ENCODE results near the gene TNFRSF18. TPM values are rescaled to one million over a fixed set of nuclear protein-coding genes. Genes with fewer than 3 reads are reported as not detected.

The TNFRSF18 gene
- polyA plus RNA-seq, 1 donor from 2014 or later = not detected

GRCh38 chr1:1182491-1183220 is 23.7 kb downstream of the TNFRSF18 start:
- no peak overlapping the region for H2AFZ ChIP-seq (ENCODE audit: low read depth, low read length)
- no peak overlapping the region for H3K9ac ChIP-seq (ENCODE audit: low read length)
- H3K79me2 ChIP-seq (replicated peaks; ENCODE audit: insufficient read depth, low read length) = no peaks in the 10 kb centered on the region
- no peak overlapping the region for H3K4me2 ChIP-seq (ENCODE audit: low read length)
- TF ChIP-seq POLR2AphosphoS5 (IDR thresholded peaks at IDR 0.05) (no peak), EZH2 (IDR thresholded peaks at IDR 0.05; ENCODE audit: borderline replicate concordance, insufficient read depth, low read length, poor library complexity, severe bottlenecking) (no peak), CTCF (IDR thresholded peaks at IDR 0.05; ENCODE audit: poor library complexity, severe bottlenecking) (no peak), RAD21 (conservative IDR thresholded peaks at IDR 0.05) (no peak), MXI1 (conservative IDR thresholded peaks at IDR 0.05; ENCODE audit: poor library complexity, severe bottlenecking) (no peak), SMC3 (conservative IDR thresholded peaks at IDR 0.05; ENCODE audit: poor library complexity) (no peak), REST (IDR thresholded peaks at IDR 0.05; ENCODE audit: borderline replicate concordance) (no peak), TAF1 (IDR thresholded peaks at IDR 0.05; ENCODE audit: low read depth) (no peak), EP300 (conservative IDR thresholded peaks at IDR 0.05; ENCODE audit: poor library complexity, severe bottlenecking) (no peak)
- H3K27me3 ChIP-seq (ENCODE audit: insufficient read depth, low read depth, low read length) = no peaks in the 10 kb centered on the region
- H3K9me2 ChIP-seq (ENCODE audit: insufficient read depth, low read length) = no peaks in the 10 kb centered on the region
- no peak overlapping the region for H3K27ac ChIP-seq (ENCODE audit: low read length)
- no peak overlapping the region for H3K4me3 ChIP-seq (ENCODE audit: low read length)
- H3F3A ChIP-seq (ENCODE audit: insufficient read depth, low read length, poor library complexity, severe bottlenecking) = no peaks in the 10 kb centered on the region
- H4K20me1 ChIP-seq (ENCODE audit: insufficient read depth) = no peaks in the 10 kb centered on the region
- H3K9me3 ChIP-seq (ENCODE audit: low read length) = no peaks in the 10 kb centered on the region
- no peaks in the 10 kb centered on the region for H3K36me3 ChIP-seq (ENCODE audit: insufficient read depth, low read length)

- no peak overlapping the region for H2AFZ ChIP-seq (ENCODE audit: low read depth, low read length)
- H3K9ac ChIP-seq (ENCODE audit: low read length) = no peak overlapping the region
- H3K27me3 ChIP-seq (ENCODE audit: insufficient read depth, low read depth, low read length) = no peaks in the 10 kb centered on the region
- no peaks in the 10 kb centered on the region for H3K9me3 ChIP-seq (ENCODE audit: low read length)
- no peak overlapping the region for H3K4me2 ChIP-seq (ENCODE audit: low read length)
- H4K20me1 ChIP-seq (ENCODE audit: insufficient read depth) = no peaks in the 10 kb centered on the region
- H3K79me2 ChIP-seq (replicated peaks; ENCODE audit: insufficient read depth, low read length) = no peaks in the 10 kb centered on the region
- H3F3A ChIP-seq (ENCODE audit: insufficient read depth, low read length, poor library complexity, severe bottlenecking) = no peaks in the 10 kb centered on the region
- no peaks in the 10 kb centered on the region for H3K36me3 ChIP-seq (ENCODE audit: insufficient read depth, low read length)
- no peak for TF ChIP-seq EP300 (conservative IDR thresholded peaks at IDR 0.05; ENCODE audit: poor library complexity, severe bottlenecking)
- no peak for TF ChIP-seq RAD21 (conservative IDR thresholded peaks at IDR 0.05)
- TF ChIP-seq TAF1 (IDR thresholded peaks at IDR 0.05; ENCODE audit: low read depth) = no peak
- H3K9me2 ChIP-seq (ENCODE audit: insufficient read depth, low read length) = no peaks in the 10 kb centered on the region
- no peak overlapping the region for H3K4me3 ChIP-seq (ENCODE audit: low read length)
- H3K27ac ChIP-seq (ENCODE audit: low read length) = no peak overlapping the region
Observed at GRCh38 chr1:1181938-1182410, 24.4 kb downstream of the TNFRSF18 start.

Data from neural cell (in vitro differentiated cells).